ENCODE data around the gene PRRG4.
"Not testable (repeated sequence)": the region's sequence is repeated elsewhere in the genome, so short reads cannot be mapped to it uniquely, and the experiment has no call there.

PRRG4 gene

GRCh38 chr11:32821917-32822560 is 7.7 kb upstream of the PRRG4 start:
- no peaks in the 10 kb centered on the region for H3K79me2 ChIP-seq (ENCODE audit: low read length)
- H4K20me1 ChIP-seq (ENCODE audit: insufficient read depth, low read length) = no peaks in the 10 kb centered on the region
- H3K4me1 ChIP-seq (ENCODE audit: low read length) = no peaks in the 10 kb centered on the region
- H3K36me3 ChIP-seq (replicated peaks; ENCODE audit: low read depth, low read length) = no peaks in the 10 kb centered on the region
- H3K9me3 ChIP-seq (ENCODE audit: insufficient read depth, low read length) = no peaks in the 10 kb centered on the region
- H3K9ac ChIP-seq (ENCODE audit: low read length) = no peak overlapping the region
- 0 out of 2 replicates have a peak overlapping the region, but pooled peaks have one; percentile 0 for H3K4me2 ChIP-seq (ENCODE audit: low read length)
- TF ChIP-seq CTCF (IDR thresholded peaks at IDR 0.05; ENCODE audit: low read depth, low read length) (no peak), EZH2phosphoT487 (IDR thresholded peaks at IDR 0.05; ENCODE audit: low read depth) (no peak)
- H2AFZ ChIP-seq (ENCODE audit: low read depth, low read length) = peak overlapping the region; percentile 11; the same call in 1 of the 2 replicates
- H3K27me3 ChIP-seq (ENCODE audit: low read depth, low read length) = 0 out of 2 replicates have a peak, but pooled peaks cover 3% of the 10 kb centered on the region
- no peak overlapping the region for H3K27ac ChIP-seq (ENCODE audit: low read length)
- H3K4me3 ChIP-seq (ENCODE audit: low read length) = no peak overlapping the region

- not testable (repeated sequence) for H3K9ac ChIP-seq (ENCODE audit: low read length); H3K9me3 ChIP-seq (ENCODE audit: insufficient read depth, low read length); H3K4me2 ChIP-seq (ENCODE audit: low read length); H3K4me3 ChIP-seq (ENCODE audit: low read length); H3K27ac ChIP-seq (ENCODE audit: low read length); H4K20me1 ChIP-seq (ENCODE audit: insufficient read depth, low read length); H3K27me3 ChIP-seq (ENCODE audit: low read depth, low read length); H3K4me1 ChIP-seq (ENCODE audit: low read length); H3K36me3 ChIP-seq (replicated peaks; ENCODE audit: low read depth, low read length); H3K79me2 ChIP-seq (ENCODE audit: low read length); H2AFZ ChIP-seq (ENCODE audit: low read depth, low read length)
Measured at GRCh38 chr11:32823617-32824016, 6.1 kb upstream of the PRRG4 start.

- Histone ChIP-seq H3K9ac (ENCODE audit: low read length) (no peak overlapping the region), H3K9me3 (ENCODE audit: insufficient read depth, low read length) (no peaks in the 10 kb centered on the region), H3K4me2 (ENCODE audit: low read length) (no peak overlapping the region), H3K79me2 (ENCODE audit: low read length) (no peaks in the 10 kb centered on the region), H3K36me3 (replicated peaks; ENCODE audit: low read depth, low read length) (no peaks in the 10 kb centered on the region), H3K4me3 (ENCODE audit: low read length) (no peak overlapping the region), H2AFZ (ENCODE audit: low read depth, low read length) (no peak overlapping the region), H3K27me3 (ENCODE audit: low read depth, low read length) (peaks cover 11% of the 10 kb centered on the region; the same call in 1 of the 2 replicates), H3K27ac (ENCODE audit: low read length) (no peak overlapping the region), H4K20me1 (ENCODE audit: insufficient read depth, low read length) (no peaks in the 10 kb centered on the region), H3K4me1 (ENCODE audit: low read length) (peaks cover 7% of the 10 kb centered on the region)
- no peak for TF ChIP-seq CTCF (IDR thresholded peaks at IDR 0.05; ENCODE audit: low read depth, low read length)
- no peak for TF ChIP-seq EZH2phosphoT487 (IDR thresholded peaks at IDR 0.05; ENCODE audit: low read depth)
Measured at GRCh38 chr11:32826113-32826512, 3.6 kb upstream of the PRRG4 start.

GRCh38 chr11:32827276-32827675 is 2.5 kb upstream of the PRRG4 start:
- no peaks in the 10 kb centered on the region for H4K20me1 ChIP-seq (ENCODE audit: insufficient read depth, low read length)
- no peak overlapping the region for H3K9ac ChIP-seq (ENCODE audit: low read length)
- H3K36me3 ChIP-seq (replicated peaks; ENCODE audit: low read depth, low read length) = no peaks in the 10 kb centered on the region
- H3K27ac ChIP-seq (ENCODE audit: low read length) = no peak overlapping the region
- no peak overlapping the region for H3K4me2 ChIP-seq (ENCODE audit: low read length)
- H3K79me2 ChIP-seq (ENCODE audit: low read length) = no peaks in the 10 kb centered on the region
- H3K4me3 ChIP-seq (ENCODE audit: low read length) = no peak overlapping the region
- peaks cover 7% of the 10 kb centered on the region for H3K4me1 ChIP-seq (ENCODE audit: low read length)
- no peak overlapping the region for H2AFZ ChIP-seq (ENCODE audit: low read depth, low read length)
- H3K9me3 ChIP-seq (ENCODE audit: insufficient read depth, low read length) = no peaks in the 10 kb centered on the region
- H3K27me3 ChIP-seq (ENCODE audit: low read depth, low read length) = peaks cover 11% of the 10 kb centered on the region; the same call in 1 of the 2 replicates
- TF ChIP-seq EZH2phosphoT487 (IDR thresholded peaks at IDR 0.05; ENCODE audit: low read depth) = no peak
- TF ChIP-seq CTCF (IDR thresholded peaks at IDR 0.05; ENCODE audit: low read depth, low read length) = no peak

All from OCI-LY3 (cell line).